ES-I3 (cell line): ENCODE results near the gene ZNF24.

ENCODE experiments used
- H3K36me3 ChIP-seq: 2 replicates; pipeline ENCODE4 v1.6.1; 2013; ENCODE audit warnings: mild to moderate bottlenecking, low read length, control low read depth, moderate library complexity; ENCODE audit not compliant: insufficient read depth
- H3K4me1 ChIP-seq: 2 replicates; pipeline ENCODE4 v1.6.1; 2013; ENCODE audit warnings: mild to moderate bottlenecking, control low read depth, low read length; ENCODE audit not compliant: insufficient read depth
- H3K9ac ChIP-seq: 2 replicates; pipeline ENCODE4 v1.6.1; 2013; ENCODE audit warnings: low read depth, mild to moderate bottlenecking, low read length, moderate library complexity
- H3K9me3 ChIP-seq: 2 replicates; pipeline ENCODE4 v1.6.1; 2013; ENCODE audit warnings: mild to moderate bottlenecking, low read length, moderate library complexity; ENCODE audit not compliant: control insufficient read depth, insufficient read depth

ZNF24 gene

DNA sequence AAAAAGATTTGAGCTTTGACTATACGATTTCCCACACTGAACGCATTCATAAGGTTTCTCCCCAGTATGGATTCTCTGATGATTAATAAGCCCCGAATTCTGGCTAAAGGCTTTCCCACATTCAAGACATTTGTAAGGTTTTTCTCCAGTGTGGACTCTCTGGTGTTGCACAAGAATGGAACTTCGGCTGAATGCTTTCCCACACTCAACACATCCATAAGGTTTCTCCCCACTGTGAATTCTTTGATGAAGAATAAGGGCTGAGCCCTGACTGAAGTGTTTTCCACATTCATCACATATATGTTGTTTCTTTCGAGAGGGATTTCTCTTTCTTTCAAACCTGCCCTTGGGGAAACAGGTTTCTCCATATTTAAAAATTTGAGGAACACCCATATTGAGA lies 6.9 kb downstream of the ZNF24 start:
- no peaks in the 10 kb centered on the region for H3K4me1 ChIP-seq
- H3K9me3 ChIP-seq: no peaks in the 10 kb centered on the region
- H3K9ac ChIP-seq: no peak overlapping the region
- H3K36me3 ChIP-seq: peaks cover 36% of the 10 kb centered on the region

DNA sequence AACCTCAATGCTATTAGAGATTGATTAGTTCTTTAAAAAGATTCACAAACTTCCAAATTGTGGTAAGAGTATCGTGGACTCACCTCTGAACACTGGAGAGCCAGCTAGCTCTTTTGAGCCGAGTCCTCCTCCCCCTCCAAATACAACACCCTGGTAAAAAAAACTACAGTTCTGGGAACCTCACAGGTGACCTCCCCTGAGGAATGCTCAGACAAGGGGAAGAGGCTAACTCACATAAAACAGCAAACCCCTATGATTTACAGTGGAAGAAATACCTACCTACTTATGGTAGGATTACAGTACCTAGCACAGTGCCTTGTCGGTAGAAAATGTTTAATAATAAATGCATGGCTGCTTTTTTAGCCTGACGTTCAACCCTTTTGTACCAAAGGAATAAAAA lies 8.4 kb downstream of the ZNF24 start:
- Histone ChIP-seq H3K9ac (no peak overlapping the region), H3K36me3 (peaks cover 36% of the 10 kb centered on the region), H3K9me3 (no peaks in the 10 kb centered on the region), H3K4me1 (no peaks in the 10 kb centered on the region)

DNA sequence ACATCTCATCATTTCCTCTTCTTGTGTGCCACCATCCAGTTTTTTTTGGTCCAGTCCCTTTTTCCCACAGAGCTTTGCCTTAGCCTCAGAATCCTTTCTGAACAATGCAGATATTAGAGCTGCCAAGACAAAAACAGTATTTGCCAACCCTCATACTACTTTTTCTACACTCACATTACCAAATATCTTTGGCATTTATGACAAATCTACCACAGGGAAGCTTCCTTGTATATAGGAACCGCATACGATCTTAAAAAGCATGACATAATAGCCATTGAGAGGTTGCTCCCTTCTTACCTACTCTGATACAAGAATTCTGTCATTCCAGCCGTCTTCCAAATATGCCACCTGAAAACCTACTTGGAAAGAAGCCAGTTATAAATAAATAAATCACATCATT lies 9.4 kb downstream of the ZNF24 start:
- H3K36me3 ChIP-seq: peaks cover 29% of the 10 kb centered on the region
- no peaks in the 10 kb centered on the region for H3K4me1 ChIP-seq
- no peaks in the 10 kb centered on the region for H3K9me3 ChIP-seq
- no peak overlapping the region for H3K9ac ChIP-seq

DNA sequence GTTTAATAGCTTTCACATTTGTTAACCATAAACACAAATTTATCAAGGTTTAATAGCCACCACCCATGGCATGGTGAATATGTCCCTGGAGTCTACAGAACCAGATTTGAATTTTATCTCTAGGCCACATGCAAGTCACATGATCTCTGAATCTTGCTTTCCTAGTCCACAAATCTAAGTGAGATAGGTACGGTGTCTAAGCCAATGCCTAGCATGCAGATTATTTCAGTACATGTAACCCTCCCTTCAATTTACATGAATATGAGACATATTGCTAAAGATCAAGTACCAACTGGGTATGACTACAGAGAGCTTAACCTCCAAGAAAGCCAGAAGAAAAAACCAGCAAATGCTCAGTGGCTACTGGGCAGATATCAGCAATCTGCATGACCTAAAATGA lies 10.0 kb downstream of the ZNF24 start:
- no peak overlapping the region for H3K9ac ChIP-seq
- peaks cover 23% of the 10 kb centered on the region for H3K36me3 ChIP-seq
- no peaks in the 10 kb centered on the region for H3K4me1 ChIP-seq
- H3K9me3 ChIP-seq: no peaks in the 10 kb centered on the region

DNA sequence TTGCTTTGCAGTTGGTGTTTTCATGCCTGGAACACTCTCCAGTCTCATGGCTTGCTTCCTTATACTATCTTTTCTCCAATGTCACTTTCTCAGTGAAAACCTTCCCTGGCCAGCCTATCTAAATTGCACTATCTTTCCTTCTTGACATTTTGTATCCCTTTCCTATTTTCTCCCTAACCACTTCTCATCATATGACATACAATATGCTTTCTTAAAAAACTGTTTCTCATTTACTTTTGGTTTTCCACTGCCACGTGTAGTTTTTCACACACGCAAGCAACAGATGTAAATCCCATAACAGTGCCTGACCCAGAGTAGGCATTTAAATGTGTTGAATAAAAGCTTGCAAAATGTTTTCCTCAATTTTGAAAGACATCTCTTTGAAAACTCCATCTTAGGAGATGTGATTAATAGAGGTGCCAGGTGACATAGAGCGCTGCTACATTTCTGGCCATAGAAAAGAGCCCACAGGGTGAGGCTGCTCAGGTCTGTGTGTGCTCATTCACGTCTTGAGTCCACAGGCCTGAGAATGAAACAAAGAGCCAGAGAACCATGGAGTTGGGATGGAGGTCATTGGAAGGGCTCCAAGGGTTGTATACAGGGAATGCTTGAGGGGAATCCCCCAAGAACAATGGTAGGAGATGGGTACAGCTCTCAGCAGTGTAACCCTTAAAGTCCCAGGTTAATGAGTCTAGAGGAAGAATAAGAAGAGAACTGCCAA lies 12.7 kb downstream of the ZNF24 start:
- Histone ChIP-seq H3K9me3 (no peaks in the 10 kb centered on the region), H3K9ac (no peak overlapping the region), H3K4me1 (peaks cover 5% of the 10 kb centered on the region; the same call in 1 of the 2 replicates), H3K36me3 (peaks cover 7% of the 10 kb centered on the region)

DNA sequence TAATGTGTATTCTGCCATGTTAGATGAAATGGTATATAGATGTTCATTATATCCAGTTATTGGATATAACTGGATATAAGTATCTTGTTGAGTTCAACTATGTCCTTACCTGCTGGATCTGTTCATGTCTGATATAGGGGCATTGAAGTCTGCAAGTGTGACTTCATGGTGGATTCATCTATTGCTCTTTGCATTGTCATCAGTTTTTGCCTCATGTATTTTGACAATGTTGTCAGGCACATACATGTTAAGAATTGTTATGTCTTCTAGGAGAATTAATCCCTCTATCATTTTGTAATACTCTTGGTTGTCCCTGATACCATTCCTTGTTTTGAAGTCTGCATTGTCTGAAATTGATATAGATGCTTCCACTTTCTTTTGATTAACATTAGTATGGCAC lies 15.4 kb downstream of the ZNF24 start:
- Histone ChIP-seq H3K9ac (no peak overlapping the region), H3K4me1 (peaks cover 6% of the 10 kb centered on the region; the same call in 1 of the 2 replicates), H3K36me3 (no peaks in the 10 kb centered on the region), H3K9me3 (no peaks in the 10 kb centered on the region)

DNA sequence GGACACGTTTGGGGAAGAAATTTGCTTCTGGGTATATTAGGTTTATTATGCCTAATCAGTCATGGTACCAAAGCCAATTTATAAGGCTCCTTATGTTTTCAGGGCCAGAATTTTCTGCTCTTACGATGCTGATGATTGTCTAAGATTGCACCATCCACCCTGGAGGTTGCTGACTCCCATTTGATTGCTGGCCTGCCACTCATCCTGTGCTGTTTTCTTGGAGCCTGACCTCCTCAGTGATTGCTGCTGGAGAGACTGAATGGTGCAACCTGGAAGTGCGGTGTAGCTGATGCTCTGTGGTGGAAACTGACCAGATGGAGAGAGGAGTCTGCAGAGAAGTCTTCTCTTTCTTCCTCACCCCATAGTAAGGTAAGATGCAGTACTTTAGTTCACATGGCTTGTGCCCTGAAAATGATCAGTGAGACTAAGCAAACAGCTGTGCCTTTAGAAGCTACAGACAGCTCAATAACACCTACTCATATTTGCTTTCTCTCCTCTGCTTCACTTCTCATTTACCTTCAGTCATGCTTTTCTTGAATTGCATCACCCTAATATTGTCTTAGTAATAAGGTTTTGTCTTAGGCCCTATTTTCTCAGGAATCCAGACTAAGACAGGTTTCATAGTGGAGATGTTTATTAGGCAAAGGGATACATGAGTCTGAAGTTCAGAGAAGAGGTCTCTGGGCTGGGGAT lies 17.4 kb downstream of the ZNF24 start:
- no peaks in the 10 kb centered on the region for H3K9me3 ChIP-seq
- no peaks in the 10 kb centered on the region for H3K36me3 ChIP-seq
- H3K4me1 ChIP-seq: peaks cover 6% of the 10 kb centered on the region; the same call in 1 of the 2 replicates
- no peak overlapping the region for H3K9ac ChIP-seq

DNA sequence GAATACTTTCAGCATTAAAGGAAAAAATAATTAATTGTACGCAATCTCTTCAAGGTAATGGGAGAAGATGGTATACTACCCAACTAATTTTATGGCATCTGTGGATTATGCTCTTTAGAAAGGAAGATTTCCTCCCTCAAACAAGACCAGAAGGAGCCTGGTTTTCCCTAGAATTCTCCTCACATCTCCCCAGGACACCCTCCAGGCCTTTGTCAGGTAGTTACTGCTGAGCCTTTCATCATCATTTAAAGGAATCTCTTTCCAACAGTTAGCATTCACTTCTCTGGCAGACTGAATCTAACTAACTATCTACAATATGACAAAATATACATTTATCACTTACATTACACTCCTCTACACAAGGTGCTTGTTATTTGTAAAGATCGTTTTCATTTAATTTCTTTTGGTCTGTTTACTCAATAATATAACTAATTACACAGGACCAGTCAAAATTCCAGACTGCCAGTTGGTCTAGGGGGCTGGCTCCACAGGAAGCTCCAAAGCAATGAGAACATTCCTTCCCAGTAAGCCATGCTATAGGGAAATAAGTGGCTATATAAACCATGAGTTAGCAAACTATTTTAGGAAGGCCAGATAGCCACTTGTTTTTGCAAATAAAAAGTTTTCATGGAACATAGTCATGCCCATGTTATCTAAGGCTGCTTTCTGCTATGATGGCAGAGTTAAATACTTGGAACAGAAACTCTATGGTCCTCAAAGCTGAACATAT lies 19.1 kb downstream of the ZNF24 start:
- Histone ChIP-seq H3K9ac (no peak overlapping the region), H3K36me3 (no peaks in the 10 kb centered on the region)

DNA sequence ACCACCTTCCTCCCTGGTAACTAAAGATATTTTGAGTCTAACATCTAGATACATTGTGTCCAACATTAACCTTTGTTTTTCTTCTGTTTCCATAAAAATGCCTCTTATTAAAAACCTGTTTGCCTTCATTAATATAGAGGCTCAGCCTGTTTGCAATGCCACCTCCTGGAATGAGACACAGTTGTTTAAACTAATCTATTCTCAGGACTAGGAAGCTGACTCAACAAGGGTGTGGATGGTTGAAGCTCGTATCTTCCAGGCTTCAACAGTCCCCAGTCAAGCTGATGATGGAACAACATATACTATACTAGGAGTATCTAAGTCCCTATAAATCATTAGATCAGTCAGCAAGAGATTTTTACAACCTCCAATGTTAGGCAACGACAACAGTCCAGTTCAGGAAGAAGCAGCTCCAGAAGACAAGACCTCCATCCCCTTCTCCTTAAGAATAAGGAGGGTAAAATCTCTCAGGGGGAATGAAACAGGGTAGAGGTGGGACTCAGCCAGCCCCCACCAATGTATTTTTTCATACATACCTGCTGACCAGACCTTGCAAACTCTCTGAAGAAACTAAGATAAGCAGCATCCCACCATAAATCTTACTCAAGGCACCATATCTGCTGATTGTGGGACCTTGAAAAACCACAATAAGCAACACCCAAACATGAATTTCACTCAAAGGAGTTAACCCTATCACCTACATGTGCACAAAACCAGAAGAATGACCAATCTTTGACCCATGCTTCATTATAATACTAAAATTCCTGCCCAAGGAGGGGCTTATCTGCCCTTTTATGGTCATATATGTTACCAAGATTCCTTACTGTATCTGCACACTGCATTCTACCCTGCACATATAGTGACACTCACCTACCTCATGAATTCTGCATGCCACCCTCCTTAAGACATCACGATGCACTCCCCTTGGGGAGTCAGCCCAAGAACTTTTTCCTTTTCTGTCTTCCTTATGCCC lies 21.4 kb downstream of the ZNF24 start:
- Histone ChIP-seq H3K9me3 (no peaks in the 10 kb centered on the region), H3K4me1 (peaks cover 6% of the 10 kb centered on the region; the same call in 1 of the 2 replicates), H3K9ac (no peak overlapping the region), H3K36me3 (no peaks in the 10 kb centered on the region)

More for the DNA sequence above, 19.1 kb downstream of the ZNF24 start:
- Histone ChIP-seq H3K9me3 (no peaks in the 10 kb centered on the region), H3K4me1 (peaks cover 6% of the 10 kb centered on the region; the same call in 1 of the 2 replicates)

DNA sequence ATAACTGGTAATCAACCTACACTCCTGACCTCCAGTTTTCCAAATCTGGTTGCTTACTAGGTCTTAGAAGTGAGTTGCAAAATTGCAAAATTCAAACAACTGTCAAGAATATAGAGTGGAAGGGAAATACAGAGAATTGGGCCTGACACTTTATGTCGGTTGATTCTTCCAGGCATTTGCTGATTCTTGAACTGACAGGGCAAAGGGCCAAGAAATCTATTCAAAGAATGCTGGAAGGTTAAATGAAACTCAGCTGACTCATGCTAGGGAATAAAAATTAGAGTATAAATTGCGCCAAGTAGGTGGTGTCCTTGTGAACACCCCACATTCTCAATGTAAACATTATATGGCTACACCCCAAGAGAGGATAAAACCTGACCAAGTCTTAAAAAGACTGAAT lies 32.7 kb downstream of the ZNF24 start:
- Histone ChIP-seq H3K36me3 (peaks cover 10% of the 10 kb centered on the region), H3K9me3 (peaks cover 31% of the 10 kb centered on the region), H3K4me1 (no peaks in the 10 kb centered on the region), H3K9ac (no peak overlapping the region)

DNA sequence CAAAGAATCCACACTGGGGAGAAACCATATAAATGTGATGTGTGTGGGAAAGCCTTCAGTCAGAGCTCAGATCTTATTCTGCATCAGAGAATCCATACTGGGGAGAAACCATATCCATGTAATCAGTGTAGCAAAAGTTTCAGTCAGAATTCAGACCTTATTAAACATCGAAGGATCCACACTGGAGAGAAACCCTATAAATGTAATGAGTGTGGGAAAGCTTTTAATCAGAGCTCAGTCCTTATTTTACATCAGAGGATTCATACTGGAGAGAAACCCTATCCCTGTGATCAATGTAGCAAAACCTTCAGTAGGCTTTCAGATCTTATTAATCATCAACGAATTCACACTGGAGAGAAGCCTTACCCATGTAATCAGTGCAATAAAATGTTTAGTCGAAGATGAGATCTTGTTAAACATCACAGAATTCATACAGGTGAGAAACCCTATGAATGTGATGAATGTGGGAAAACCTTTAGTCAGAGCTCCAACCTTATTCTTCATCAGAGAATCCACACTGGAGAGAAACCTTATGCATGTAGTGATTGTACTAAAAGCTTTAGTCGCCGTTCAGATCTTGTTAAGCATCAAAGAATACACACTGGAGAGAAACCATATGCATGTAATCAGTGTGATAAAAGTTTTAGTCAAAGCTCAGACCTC lies 37.5 kb downstream of the ZNF24 start:
- H3K4me1 ChIP-seq: no peaks in the 10 kb centered on the region
- H3K36me3 ChIP-seq: peaks cover 24% of the 10 kb centered on the region
- peaks cover 52% of the 10 kb centered on the region for H3K9me3 ChIP-seq
- no peak overlapping the region for H3K9ac ChIP-seq

DNA sequence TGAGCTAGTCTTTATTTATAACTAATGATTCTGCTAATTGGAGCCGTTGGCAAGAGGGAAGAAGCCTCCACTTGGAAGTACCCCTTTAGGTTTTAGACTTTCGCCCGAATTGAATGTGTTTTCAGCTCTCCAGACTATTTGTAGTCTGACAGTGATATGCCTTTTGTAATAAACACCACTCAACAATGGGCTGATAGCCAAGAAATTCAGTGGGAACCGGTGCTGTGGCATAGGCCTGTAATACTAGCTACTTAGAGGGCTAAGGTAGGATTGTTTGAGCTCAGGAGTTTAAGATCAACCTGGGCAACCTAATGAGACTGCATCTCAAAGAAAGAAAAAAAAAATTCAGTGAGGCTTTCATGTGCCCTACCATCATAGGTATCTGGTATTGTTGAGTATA lies 40.6 kb downstream of the ZNF24 start:
- Histone ChIP-seq H3K9me3 (peaks cover 50% of the 10 kb centered on the region), H3K4me1 (no peaks in the 10 kb centered on the region), H3K9ac (no peak overlapping the region), H3K36me3 (peaks cover 24% of the 10 kb centered on the region)

DNA sequence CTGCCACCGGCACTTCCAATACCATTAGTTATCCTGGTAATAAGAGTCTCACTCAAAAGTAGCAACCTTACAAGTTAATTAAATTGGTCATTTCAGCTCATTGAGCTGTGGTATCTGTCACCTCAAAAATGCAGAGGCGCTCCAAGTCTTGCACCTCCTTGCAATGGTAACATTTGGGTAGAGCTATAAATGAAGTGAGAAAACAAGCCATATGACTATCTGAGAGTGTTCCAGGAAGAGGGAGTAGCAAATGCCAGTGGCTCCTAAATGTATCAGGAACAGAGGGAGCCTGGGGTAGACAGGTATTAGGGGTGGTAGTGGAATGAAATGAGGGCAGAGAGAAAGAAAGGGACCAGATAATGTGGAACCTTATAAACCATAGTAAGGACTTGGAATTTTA lies 48.2 kb downstream of the ZNF24 start:
- no peak overlapping the region for H3K9ac ChIP-seq
- H3K36me3 ChIP-seq: peaks cover 4% of the 10 kb centered on the region; the same call in 1 of the 2 replicates
- H3K9me3 ChIP-seq: peaks cover 3% of the 10 kb centered on the region; the same call in 1 of the 2 replicates
- no peaks in the 10 kb centered on the region for H3K4me1 ChIP-seq
